RWPE1 (cell line): ENCODE results near the gene TMED4.

Experiments used
- CTCF ChIA-PET: fragments of 350-600 bp; sonication (Branson Sonifier 250); formaldehyde crosslinking; extraction: SDS; loops from one replicate; lab custom pipeline; 2021; lab: Yijun Ruan, JAX
- POLR2A ChIA-PET: fragments of 400-600 bp; formaldehyde crosslinking; extraction: SDS; loops from one replicate; lab custom pipeline; 2020; ENCODE audit warnings: antibody characterized with exemption; ENCODE audit not compliant: low non-redundant PET; lab: Yijun Ruan, JAX
- DNase-seq: peaks from one replicate; pipeline ENCODE4 v3.0.0; 2012; ENCODE audit warnings: low spot score
- H3K27ac ChIP-seq: fragments of 450-650 bp; 2 replicates; pipeline ENCODE4 v1.5.1; 2017
- TF ChIP-seq, protein P1 (sequence below): fragments of 450-650 bp; conservative IDR thresholded peaks from 2 replicates; pipeline ENCODE4 v1.5.1; 2017; ENCODE audit warnings: low read depth, mild to moderate bottlenecking

The TMED4 gene

GRCh38 chr7:44618753-44619152, 36.7 kb upstream of the TMED4 start:
- CTCF ChIA-PET, result interaction anchor here (0.6 kb wide), 1 partner anchor 507 kb away, joined by 6 read pairs; no protein-coding TSS in a partner anchor
- H3K27ac ChIP-seq, result no peak overlapping the region
- peak; percentile 24 for DNase-seq
- TF ChIP-seq, protein P1, sequence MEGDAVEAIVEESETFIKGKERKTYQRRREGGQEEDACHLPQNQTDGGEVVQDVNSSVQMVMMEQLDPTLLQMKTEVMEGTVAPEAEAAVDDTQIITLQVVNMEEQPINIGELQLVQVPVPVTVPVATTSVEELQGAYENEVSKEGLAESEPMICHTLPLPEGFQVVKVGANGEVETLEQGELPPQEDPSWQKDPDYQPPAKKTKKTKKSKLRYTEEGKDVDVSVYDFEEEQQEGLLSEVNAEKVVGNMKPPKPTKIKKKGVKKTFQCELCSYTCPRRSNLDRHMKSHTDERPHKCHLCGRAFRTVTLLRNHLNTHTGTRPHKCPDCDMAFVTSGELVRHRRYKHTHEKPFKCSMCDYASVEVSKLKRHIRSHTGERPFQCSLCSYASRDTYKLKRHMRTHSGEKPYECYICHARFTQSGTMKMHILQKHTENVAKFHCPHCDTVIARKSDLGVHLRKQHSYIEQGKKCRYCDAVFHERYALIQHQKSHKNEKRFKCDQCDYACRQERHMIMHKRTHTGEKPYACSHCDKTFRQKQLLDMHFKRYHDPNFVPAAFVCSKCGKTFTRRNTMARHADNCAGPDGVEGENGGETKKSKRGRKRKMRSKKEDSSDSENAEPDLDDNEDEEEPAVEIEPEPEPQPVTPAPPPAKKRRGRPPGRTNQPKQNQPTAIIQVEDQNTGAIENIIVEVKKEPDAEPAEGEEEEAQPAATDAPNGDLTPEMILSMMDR, result no peak
- POLR2A ChIA-PET, result no interaction called here

- TF ChIP-seq, protein P1, result no peak
- POLR2A ChIA-PET, result no interaction called here
- CTCF ChIA-PET, result no interaction called here
- no peak for DNase-seq
- no peak overlapping the region for H3K27ac ChIP-seq
Measured at GRCh38 chr7:44618045-44618444, 36.0 kb upstream of the TMED4 start.

DNA sequence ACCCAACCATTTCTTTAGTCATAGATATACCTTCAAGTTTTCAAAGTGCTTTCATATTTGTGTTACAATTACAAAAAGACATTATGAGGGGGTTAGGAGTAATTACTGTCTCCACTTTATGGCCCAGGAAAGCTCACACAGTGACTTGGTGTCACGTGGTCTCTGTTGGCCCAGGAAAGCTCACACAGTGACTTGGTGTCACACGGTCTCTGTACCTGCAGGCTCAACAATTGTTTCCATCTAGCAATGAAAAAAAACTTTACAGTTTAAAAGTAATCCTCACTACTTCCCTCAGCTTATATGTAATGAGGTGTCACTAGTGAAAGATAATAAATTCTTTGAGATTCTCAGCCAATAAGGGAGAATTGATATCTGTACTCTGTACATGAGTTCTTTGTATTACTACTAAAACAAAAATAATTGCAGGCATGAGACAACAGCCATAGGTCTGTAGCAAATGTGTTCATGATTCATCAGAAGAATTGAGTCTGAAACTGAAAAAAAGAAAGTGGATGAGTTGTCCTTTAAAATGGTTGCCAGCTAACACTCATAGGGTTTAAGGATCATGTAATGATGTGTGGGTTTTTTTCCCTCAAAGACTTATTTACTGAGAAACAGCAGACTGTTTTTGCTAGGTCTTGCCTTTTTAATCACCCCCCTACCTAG, 35.3 kb upstream of the TMED4 start:
- peak overlapping the region; percentile 44 for H3K27ac ChIP-seq

GRCh38 chr7:44616545-44616944, 34.5 kb upstream of the TMED4 start:
- TF ChIP-seq, protein P1, result no peak
- no peak for DNase-seq
- ChIA-PET CTCF (no interaction called here), POLR2A (no interaction called here)
- no peak overlapping the region for H3K27ac ChIP-seq

More for the DNA sequence above, 35.3 kb upstream of the TMED4 start:
- TF ChIP-seq, protein P1, result no peak
- CTCF ChIA-PET, result no interaction called here
- POLR2A ChIA-PET, result no interaction called here
- DNase-seq, result no peak

DNA sequence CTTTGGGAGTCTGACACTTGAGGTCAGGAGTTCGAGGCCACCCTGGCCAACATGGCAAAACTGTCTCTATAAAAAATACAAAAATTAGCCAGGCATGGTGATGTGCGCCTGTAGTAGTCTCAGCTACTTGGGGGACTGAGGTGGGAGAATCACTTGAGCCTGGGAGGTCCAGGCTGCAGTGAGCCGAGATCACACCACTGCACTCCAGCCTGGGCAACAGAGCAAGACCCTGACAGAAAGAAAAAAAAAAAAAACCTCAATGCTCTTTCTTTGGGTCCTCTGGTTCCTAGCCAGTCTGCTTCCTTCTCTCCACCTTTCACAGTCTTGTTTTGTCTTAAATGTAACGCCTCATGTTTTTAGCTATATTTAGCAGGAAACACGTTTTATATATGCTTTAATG, 33.8 kb upstream of the TMED4 start:
- CTCF ChIA-PET, result no interaction called here
- no peak for DNase-seq
- no peak overlapping the region for H3K27ac ChIP-seq
- POLR2A ChIA-PET, result no interaction called here
- TF ChIP-seq, protein P1, result no peak

DNA sequence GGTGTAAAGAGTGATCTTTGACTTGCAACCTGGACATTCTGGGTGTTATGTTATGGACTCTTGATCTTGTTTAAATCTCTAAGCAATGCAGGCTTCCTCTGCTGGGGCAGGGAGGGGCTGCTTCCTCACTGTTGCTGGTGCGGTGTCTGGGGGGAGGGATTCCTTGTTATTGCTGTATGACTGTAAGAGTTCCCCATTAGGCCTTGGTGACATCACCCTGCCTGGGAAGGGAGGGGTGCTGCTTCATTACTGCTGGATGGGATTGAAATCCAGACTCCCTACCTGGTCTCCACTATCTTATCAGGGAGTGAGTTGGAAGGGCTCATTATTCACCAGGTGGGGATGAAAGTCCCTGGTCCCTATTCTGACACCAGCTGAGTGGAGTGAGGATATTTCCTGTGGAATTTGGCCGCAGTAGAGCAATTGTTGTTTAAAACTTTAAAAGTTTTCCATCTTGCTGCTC, 33.1 kb upstream of the TMED4 start:
- ChIA-PET CTCF (interaction anchor here (0.7 kb wide), 1 partner anchor 55 kb away, joined by 3 read pairs; no protein-coding TSS in a partner anchor), POLR2A (no interaction called here)
- DNase-seq, result no peak
- TF ChIP-seq, protein P1, result no peak
- H3K27ac ChIP-seq, result peak overlapping the region; percentile 33; the same call in 1 of the 2 replicates
